WERI-Rb-1 (cell line): ENCODE data around the gene WWOX.

Experiments used
- DNase-seq: peaks from one replicate; pipeline ENCODE4 v3.0.0-alpha.2; 2020
- H3K27ac ChIP-seq: fragments of 250-450 bp; sonication (Bioruptor Pico); 2 replicates; pipeline ENCODE4 v1.5.1; 2020; ENCODE audit warnings: mild to moderate bottlenecking, moderate library complexity
- H3K27me3 ChIP-seq: fragments of 250-450 bp; sonication (Bioruptor Pico); 2 replicates; pipeline ENCODE4 v1.5.1; 2021; ENCODE audit warnings: mild to moderate bottlenecking, low read depth, moderate library complexity; ENCODE audit not compliant: insufficient read depth, severe bottlenecking
- H3K36me3 ChIP-seq: fragments of 250-450 bp; sonication (Bioruptor Pico); 2 replicates; pipeline ENCODE4 v1.5.1; 2020; ENCODE audit warnings: mild to moderate bottlenecking, moderate library complexity
- H3K4me3 ChIP-seq: 2 replicates; pipeline ENCODE4 v1.5.1; 2011; ENCODE audit warnings: low read depth, mild to moderate bottlenecking, control low read depth, low read length
- H3K9me3 ChIP-seq: fragments of 250-450 bp; sonication (Bioruptor Pico); 2 replicates; pipeline ENCODE4 v1.5.1; 2021; ENCODE audit warnings: mild to moderate bottlenecking, moderate library complexity; ENCODE audit not compliant: severe bottlenecking
- CTCF ChIP-seq: IDR thresholded peaks from 2 replicates; pipeline ENCODE4 v1.5.1; 2011; ENCODE audit warnings: low read depth, mild to moderate bottlenecking, control low read depth, inconsistent platforms, low read length

The WWOX gene

GRCh38 chr16:78553268-78554039, 454.0 kb downstream of the WWOX start:
- no peaks in the 10 kb centered on the region for H3K27me3 ChIP-seq
- no peak for DNase-seq

GRCh38 chr16:78556421-78556820, 457.0 kb downstream of the WWOX start:
- Histone ChIP-seq H3K9me3 (no peaks in the 10 kb centered on the region), H3K36me3 (no peaks in the 10 kb centered on the region), H3K4me3 (no peak overlapping the region), H3K27ac (no peak overlapping the region), H3K27me3 (no peaks in the 10 kb centered on the region)
- no peak for DNase-seq
- TF ChIP-seq CTCF = no peak

More at GRCh38 chr16:78553268-78554039, 454.0 kb downstream of the WWOX start:
- Histone ChIP-seq H3K4me3 (no peak overlapping the region), H3K36me3 (no peaks in the 10 kb centered on the region), H3K9me3 (no peaks in the 10 kb centered on the region), H3K27ac (no peak overlapping the region)
- 0 out of 2 replicates have a peak, but pooled peaks have one; percentile 20 for TF ChIP-seq CTCF

- Histone ChIP-seq H3K9me3 (peaks cover 6% of the 10 kb centered on the region), H3K27ac (no peak overlapping the region), H3K27me3 (no peaks in the 10 kb centered on the region), H3K4me3 (no peak overlapping the region), H3K36me3 (no peaks in the 10 kb centered on the region)
- TF ChIP-seq CTCF = no peak
- DNase-seq = no peak
These were observed 461.5 kb downstream of the WWOX start for GRCh38 chr16:78560997-78561396.

- H3K27me3 ChIP-seq = no peaks in the 10 kb centered on the region
These were observed 462.7 kb downstream of the WWOX start for GRCh38 chr16:78562111-78562510.

GRCh38 chr16:78562650-78563049, 463.2 kb downstream of the WWOX start:
- Histone ChIP-seq H3K36me3 (no peaks in the 10 kb centered on the region), H3K27me3 (no peaks in the 10 kb centered on the region), H3K4me3 (no peak overlapping the region), H3K27ac (no peak overlapping the region), H3K9me3 (peaks cover 6% of the 10 kb centered on the region)
- DNase-seq = no peak
- no peak for TF ChIP-seq CTCF

More at GRCh38 chr16:78562111-78562510, 462.7 kb downstream of the WWOX start:
- Histone ChIP-seq H3K36me3 (no peaks in the 10 kb centered on the region), H3K9me3 (peaks cover 6% of the 10 kb centered on the region), H3K27ac (no peak overlapping the region), H3K4me3 (no peak overlapping the region)
- no peak for DNase-seq
- no peak for TF ChIP-seq CTCF

- TF ChIP-seq CTCF = no peak
These were observed 464.5 kb downstream of the WWOX start for GRCh38 chr16:78563905-78564304.

More at GRCh38 chr16:78563905-78564304, 464.5 kb downstream of the WWOX start:
- H3K36me3 ChIP-seq = no peaks in the 10 kb centered on the region
- peaks cover 6% of the 10 kb centered on the region for H3K9me3 ChIP-seq
- no peak for DNase-seq
- no peak overlapping the region for H3K27ac ChIP-seq
- H3K27me3 ChIP-seq = no peaks in the 10 kb centered on the region
- H3K4me3 ChIP-seq = no peak overlapping the region
